Bronchial epithelial cell (primary cell): Measurements from ENCODE around the gene ADCY9. TPM values are rescaled to one million over a fixed set of nuclear protein-coding genes. Genes with fewer than 3 reads are reported as not detected.

Source experiments
- DNase-seq: peaks from one replicate; pipeline ENCODE4 v3.0.0-alpha.2; 2010; ENCODE audit warnings: low read depth
- FAIRE-seq: peaks from 2 replicates; lab custom pipeline; 2011; peaks lifted over from hg19 to GRCh38; lab: Jason Lieb, UNC
- H3K27me3 ChIP-seq: 2 replicates; pipeline ENCODE4 v1.5.1; 2011; ENCODE audit warnings: low read length; ENCODE audit not compliant: control insufficient read depth, insufficient read depth
- H3K36me3 ChIP-seq: 2 replicates; pipeline ENCODE4 v1.5.1; 2011; ENCODE audit warnings: low read length; ENCODE audit not compliant: control insufficient read depth, insufficient read depth
- H3K4me3 ChIP-seq: 2 replicates; pipeline ENCODE4 v1.5.1; 2011; ENCODE audit warnings: mild to moderate bottlenecking, low read depth, low read length, control low read depth
- total RNA-seq: library from RNA; depleted of rRNA; stranded (reverse); fragments of >200 nt; gene quantifications from 2 replicates; pipeline ENCODE4 v1.2.1, GENCODE V29; 2014
- TF ChIP-seq, protein P1 (sequence below): IDR thresholded peaks from 2 replicates; pipeline ENCODE4 v1.5.1; 2011; ENCODE audit warnings: mild to moderate bottlenecking, moderate library complexity, low read length, control low read depth, inconsistent platforms; ENCODE audit not compliant: insufficient read depth, severe bottlenecking

ADCY9 gene
- total RNA-seq, 1 donor from 2014 or later = 11.3 TPM

- DNase-seq (no peak), FAIRE-seq (no peak)
- TF ChIP-seq, protein P1, sequence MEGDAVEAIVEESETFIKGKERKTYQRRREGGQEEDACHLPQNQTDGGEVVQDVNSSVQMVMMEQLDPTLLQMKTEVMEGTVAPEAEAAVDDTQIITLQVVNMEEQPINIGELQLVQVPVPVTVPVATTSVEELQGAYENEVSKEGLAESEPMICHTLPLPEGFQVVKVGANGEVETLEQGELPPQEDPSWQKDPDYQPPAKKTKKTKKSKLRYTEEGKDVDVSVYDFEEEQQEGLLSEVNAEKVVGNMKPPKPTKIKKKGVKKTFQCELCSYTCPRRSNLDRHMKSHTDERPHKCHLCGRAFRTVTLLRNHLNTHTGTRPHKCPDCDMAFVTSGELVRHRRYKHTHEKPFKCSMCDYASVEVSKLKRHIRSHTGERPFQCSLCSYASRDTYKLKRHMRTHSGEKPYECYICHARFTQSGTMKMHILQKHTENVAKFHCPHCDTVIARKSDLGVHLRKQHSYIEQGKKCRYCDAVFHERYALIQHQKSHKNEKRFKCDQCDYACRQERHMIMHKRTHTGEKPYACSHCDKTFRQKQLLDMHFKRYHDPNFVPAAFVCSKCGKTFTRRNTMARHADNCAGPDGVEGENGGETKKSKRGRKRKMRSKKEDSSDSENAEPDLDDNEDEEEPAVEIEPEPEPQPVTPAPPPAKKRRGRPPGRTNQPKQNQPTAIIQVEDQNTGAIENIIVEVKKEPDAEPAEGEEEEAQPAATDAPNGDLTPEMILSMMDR = no peak
- H3K36me3 ChIP-seq = no peaks in the 10 kb centered on the region
- H3K27me3 ChIP-seq = no peaks in the 10 kb centered on the region
- no peak overlapping the region for H3K4me3 ChIP-seq
Measured at GRCh38 chr16:4093495-4094126, 22.6 kb downstream of the ADCY9 start.

DNA sequence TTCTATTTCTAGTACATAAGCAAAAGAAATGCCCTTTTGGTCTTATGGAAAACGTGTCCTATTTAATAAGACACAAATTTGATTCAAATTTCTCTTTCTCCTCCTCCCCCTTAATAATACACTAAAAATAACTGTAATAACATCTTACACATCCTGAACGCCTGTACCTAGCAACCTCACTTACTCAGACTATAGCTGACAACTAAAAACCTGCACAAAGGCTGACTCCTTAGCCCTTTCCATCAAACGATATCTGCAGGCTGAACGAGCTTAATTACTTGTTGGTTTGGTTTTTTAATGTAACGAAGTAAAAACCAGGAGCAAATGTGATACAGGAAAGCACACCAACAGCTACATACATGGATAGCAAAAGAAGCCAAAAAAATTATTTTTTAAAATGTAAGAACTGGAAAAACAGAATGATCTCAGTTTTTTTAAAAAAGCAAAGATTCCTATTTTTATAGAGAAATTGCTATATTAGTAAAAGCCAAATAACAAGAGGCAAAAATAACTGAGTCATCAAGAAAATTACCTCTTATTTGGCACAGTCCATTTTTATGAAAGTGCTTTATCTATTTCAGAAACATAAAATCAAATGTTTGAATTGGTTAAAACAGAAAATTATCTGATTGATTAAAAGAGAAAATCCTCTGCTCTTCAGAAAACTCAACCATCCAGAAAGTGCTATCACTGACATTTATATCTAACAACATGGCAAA lies 23.5 kb downstream of the ADCY9 start:
- H3K4me3 ChIP-seq = no peak overlapping the region
- TF ChIP-seq, protein P1 = no peak
- H3K27me3 ChIP-seq = no peaks in the 10 kb centered on the region
- no peaks in the 10 kb centered on the region for H3K36me3 ChIP-seq
- DNase-seq (no peak), FAIRE-seq (no peak)

GRCh38 chr16:4091240-4092012 lies 24.8 kb downstream of the ADCY9 start:
- FAIRE-seq (no peak), DNase-seq (peak; percentile 81)

DNA sequence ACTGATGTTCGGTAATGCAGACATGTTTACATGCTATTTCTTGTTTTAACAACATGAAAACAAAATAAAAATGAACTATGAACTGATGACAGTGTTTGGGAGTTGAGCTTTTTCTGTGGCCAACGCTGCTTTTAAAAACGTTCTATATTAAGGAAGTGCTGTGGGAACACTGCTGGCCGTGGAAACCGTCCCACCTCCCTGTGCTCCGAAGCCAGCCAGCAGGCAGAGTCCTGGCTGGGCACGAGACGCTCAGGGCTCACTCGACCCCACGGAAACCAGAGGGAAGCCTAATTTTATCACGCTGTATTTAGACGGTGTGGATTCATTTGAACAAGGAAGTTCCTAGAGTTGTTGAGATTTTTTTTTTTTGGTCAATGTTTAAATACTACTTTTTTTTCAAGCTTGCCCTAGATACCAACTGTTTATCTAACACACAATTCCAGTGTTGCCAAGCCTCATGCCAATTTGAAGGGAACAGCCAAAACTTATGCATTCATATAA lies 25.8 kb downstream of the ADCY9 start:
- Histone ChIP-seq H3K27me3 (no peaks in the 10 kb centered on the region), H3K36me3 (no peaks in the 10 kb centered on the region), H3K4me3 (no peak overlapping the region)
- FAIRE-seq (no peak), DNase-seq (no peak)
- TF ChIP-seq, protein P1 = no peak

More at GRCh38 chr16:4091240-4092012, 24.8 kb downstream of the ADCY9 start:
- TF ChIP-seq, protein P1 = no peak
- H3K4me3 ChIP-seq = no peak overlapping the region
- no peaks in the 10 kb centered on the region for H3K36me3 ChIP-seq
- H3K27me3 ChIP-seq = no peaks in the 10 kb centered on the region

- no peak for FAIRE-seq
- Histone ChIP-seq H3K27me3 (no peaks in the 10 kb centered on the region), H3K4me3 (no peak overlapping the region), H3K36me3 (no peaks in the 10 kb centered on the region)
- DNase-seq = no peak
- TF ChIP-seq, protein P1 = no peak
Measured at GRCh38 chr16:4089811-4090301, 26.4 kb downstream of the ADCY9 start.
